Right hindlimb (tissue), 1 donor: ENCODE results near the gene NDUFAB1.
"Not testable (repeated sequence)": the region's sequence is repeated elsewhere in the genome, so short reads cannot be mapped to it uniquely, and the experiment has no call there.

Experiments used
- DNase-seq: peaks from one replicate; pipeline ENCODE4 v3.0.0-alpha.2; 2018

The NDUFAB1 gene

GRCh38 chr16:23583271-23583670, 12.8 kb downstream of the NDUFAB1 start:
- DNase-seq, result not testable (repeated sequence)

- no peak for DNase-seq
Observed at GRCh38 chr16:23581764-23582163, 14.4 kb downstream of the NDUFAB1 start.

GRCh38 chr16:23580391-23580790, 15.7 kb downstream of the NDUFAB1 start:
- no peak for DNase-seq

- DNase-seq, result no peak
Observed at GRCh38 chr16:23579371-23579770, 16.7 kb downstream of the NDUFAB1 start.

- DNase-seq, result no peak
Observed at GRCh38 chr16:23578101-23578830, 17.9 kb downstream of the NDUFAB1 start.

GRCh38 chr16:23577493-23577892, 18.6 kb downstream of the NDUFAB1 start:
- DNase-seq, result no peak

GRCh38 chr16:23575834-23576233, 20.3 kb downstream of the NDUFAB1 start:
- DNase-seq, result no peak

GRCh38 chr16:23573817-23574216, 22.3 kb downstream of the NDUFAB1 start:
- DNase-seq, result no peak

- no peak for DNase-seq
Observed at GRCh38 chr16:23572394-23572793, 23.7 kb downstream of the NDUFAB1 start.

- DNase-seq, result no peak
Observed at GRCh38 chr16:23571895-23572294, 24.2 kb downstream of the NDUFAB1 start.

- DNase-seq, result no peak
Observed at GRCh38 chr16:23570992-23571632, 25.0 kb downstream of the NDUFAB1 start.

- DNase-seq, result no peak
Observed at GRCh38 chr16:23567602-23568001, 28.5 kb downstream of the NDUFAB1 start.

- no peak for DNase-seq
Observed at GRCh38 chr16:23566724-23567123, 29.4 kb downstream of the NDUFAB1 start.

- DNase-seq, result no peak
Observed at GRCh38 chr16:23564575-23565363, 31.3 kb downstream of the NDUFAB1 start.

- no peak for DNase-seq
Observed at GRCh38 chr16:23563186-23563585, 32.9 kb downstream of the NDUFAB1 start.

- no peak for DNase-seq
Observed at GRCh38 chr16:23562505-23562904, 33.6 kb downstream of the NDUFAB1 start.

- no peak for DNase-seq
Observed at GRCh38 chr16:23561586-23561985, 34.5 kb downstream of the NDUFAB1 start.

GRCh38 chr16:23557779-23558702, 38.1 kb downstream of the NDUFAB1 start:
- no peak for DNase-seq

GRCh38 chr16:23556881-23557778, 39.0 kb downstream of the NDUFAB1 start, which contains the start of the genes EARS2 and UBFD1:
Gene EARS2 (minus strand): TSS chr16:23557350. CDS start chr16:23557343, 7 bp downstream.
Gene UBFD1 (plus strand): TSS chr16:23557727. CDS start chr16:23557743, 16 bp downstream.
- peak; percentile 99 for DNase-seq

GRCh38 chr16:23554536-23554935, 41.6 kb downstream of the NDUFAB1 start:
- no peak for DNase-seq

- DNase-seq, result no peak
Observed at GRCh38 chr16:23552161-23552560, 44.0 kb downstream of the NDUFAB1 start.
